ENCODE data around the gene GLCE.
"Not testable (repeated sequence)": the region's sequence is repeated elsewhere in the genome, so short reads cannot be mapped to it uniquely, and the experiment has no call there.

Gene GLCE

DNA sequence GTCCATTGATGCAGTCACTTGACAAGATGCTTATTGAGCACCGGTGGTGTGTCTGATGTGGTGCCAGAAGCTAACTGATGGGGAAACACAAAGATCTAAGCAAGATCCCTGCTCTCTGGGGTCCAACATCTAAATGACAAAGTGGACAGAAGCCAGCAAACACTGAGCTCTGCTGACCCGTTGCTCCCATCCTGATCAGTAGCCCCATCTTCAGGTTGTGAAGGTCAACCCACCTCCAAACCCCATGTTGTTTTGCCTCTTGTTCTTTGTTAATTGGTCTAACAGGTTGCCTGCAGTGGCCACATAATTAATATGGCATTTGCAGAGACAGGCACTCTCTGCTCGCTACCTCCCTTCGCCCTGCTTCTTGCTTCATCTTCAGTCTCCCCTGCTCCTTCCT, 21.5 kb upstream of the GLCE start:
- no peak for DNase-seq

- DNase-seq: no peak
These were observed 20.1 kb upstream of the GLCE start for GRCh38 chr15:69140306-69140705.

DNA sequence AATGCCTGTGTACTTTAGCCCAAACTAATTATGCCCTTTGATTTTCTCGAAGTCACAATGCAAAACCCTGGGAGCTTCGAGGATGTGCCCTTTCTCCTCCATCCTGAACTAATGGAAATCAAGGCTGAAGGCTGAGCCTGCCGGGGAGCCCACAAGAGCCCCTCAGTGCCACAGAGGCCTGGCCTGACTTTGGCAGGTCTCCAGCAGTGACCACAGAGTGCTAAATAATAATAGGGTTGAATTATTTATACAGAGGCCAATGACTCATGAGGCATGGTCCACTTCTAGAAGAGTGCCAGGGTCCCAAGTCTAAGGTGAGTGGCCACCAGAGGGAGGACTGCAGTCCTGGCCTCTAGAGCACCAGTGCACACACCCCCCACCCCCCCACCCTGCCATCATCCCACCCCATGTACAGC, 19.1 kb upstream of the GLCE start:
- DNase-seq: no peak

- DNase-seq: no peak
These were observed 18.6 kb upstream of the GLCE start for GRCh38 chr15:69141833-69142232.

DNA sequence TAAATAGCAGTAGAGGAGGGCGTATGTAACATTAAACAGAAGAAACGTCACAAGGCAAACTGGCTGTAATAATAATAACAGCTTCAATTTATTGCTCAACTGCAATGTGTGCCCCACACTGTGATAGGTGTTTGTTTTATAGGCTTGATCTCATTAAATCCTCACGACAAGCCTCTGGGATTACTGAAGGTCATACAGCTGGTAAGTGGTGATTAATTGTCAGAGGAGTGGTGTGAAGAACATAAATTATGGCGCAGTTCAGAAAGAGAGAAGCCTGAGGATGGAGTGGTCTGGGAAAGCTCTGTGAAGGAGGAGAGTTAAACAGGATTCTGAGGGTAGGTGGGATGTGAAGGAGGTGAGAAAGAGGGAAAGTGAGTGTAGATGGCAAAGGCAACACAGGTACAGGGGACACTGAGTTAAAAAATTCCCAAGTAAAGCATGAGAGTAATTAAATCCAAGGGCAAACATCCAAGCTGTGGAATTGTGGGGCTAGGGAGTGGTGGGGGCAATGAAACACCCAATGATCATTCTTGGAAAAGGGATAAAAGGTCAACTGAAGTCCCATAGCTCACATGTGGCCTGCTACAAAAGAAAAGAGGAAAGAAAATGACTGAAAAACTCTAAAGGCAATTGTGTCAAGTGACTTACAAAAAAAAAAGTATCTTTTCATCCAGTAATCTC, 16.5 kb upstream of the GLCE start:
- DNase-seq: no peak

- no peak for DNase-seq
These were observed 15.9 kb upstream of the GLCE start for GRCh38 chr15:69144530-69144929.

GRCh38 chr15:69145149-69145693, 15.2 kb upstream of the GLCE start:
- no peak for DNase-seq

GRCh38 chr15:69145694-69146492, 14.5 kb upstream of the GLCE start:
- DNase-seq: no peak

DNA sequence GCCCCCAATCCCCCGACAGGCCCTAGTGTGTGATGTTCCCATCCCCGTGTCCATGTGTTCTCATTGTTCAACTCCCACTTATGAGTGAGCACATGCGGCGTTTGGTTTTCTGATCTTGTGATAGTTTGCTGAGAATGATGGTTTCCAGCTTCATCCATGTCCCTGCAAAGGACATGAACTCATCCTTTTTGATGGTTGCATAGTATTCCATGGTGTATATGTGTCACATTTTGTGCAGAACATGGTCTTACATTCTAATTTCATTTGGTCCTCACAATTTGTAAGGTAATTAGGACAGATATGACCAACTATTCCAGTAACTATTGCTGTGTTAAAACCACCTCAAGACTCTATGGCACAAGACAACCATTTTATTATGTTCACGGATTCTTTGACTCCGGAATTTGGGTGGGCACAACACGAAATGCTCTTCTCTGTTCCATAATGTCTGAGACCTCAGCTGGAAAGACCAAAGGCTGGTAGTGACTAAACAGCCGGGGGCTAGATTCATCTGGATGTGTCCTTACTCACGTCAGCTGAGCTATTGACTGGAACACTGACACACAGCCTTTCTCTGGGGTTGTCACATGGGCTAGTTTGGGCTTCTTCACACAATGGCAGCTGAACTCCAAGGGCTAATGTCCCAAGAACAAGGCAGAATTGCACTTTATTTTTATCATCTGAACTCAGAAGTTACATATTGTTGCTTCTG, 13.6 kb upstream of the GLCE start:
- DNase-seq: no peak

- DNase-seq: no peak
These were observed 12.0 kb upstream of the GLCE start for GRCh38 chr15:69148465-69148864.

DNA sequence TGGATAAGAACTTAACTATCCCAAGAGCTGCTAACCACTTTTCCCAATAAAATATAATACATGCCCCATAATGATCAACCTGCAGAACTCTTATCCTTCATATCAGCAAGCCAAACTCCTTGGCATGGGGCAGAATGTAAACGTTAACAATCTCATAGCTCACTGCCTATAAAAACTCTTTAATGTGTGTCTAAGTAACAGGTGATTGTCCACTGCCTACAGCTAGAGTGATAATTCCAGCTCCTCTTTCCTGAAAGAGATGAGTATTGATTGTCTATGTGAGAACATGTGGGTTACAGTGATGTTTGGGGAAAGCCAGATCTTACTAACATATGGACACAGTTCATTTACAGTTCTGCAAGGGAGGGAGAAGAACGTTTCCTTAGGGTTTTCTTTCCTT, 11.3 kb upstream of the GLCE start:
- no peak for DNase-seq

DNA sequence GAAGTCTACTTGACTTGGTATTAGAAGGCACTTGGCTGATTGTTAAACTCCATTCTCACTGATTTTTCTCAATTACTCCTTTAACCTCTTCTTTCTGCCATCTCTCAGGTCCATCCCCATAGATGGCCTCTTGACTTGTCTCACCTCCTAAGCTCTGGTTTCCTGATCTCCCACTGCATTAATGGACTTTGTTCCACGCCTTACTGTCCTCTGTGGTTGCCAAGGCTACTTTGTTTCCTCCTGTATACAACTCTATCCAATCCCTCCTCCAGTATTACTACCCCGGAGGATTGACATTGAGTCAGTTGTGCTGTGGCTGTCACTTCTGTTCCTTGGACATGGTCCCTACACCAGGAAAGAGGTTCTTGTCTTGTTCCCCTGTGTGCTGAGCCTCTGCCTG, 10.6 kb upstream of the GLCE start:
- DNase-seq: no peak

GRCh38 chr15:69150336-69150735, 10.1 kb upstream of the GLCE start:
- DNase-seq: no peak

- no peak for DNase-seq
These were observed 9.6 kb upstream of the GLCE start for GRCh38 chr15:69150841-69151240.

DNA sequence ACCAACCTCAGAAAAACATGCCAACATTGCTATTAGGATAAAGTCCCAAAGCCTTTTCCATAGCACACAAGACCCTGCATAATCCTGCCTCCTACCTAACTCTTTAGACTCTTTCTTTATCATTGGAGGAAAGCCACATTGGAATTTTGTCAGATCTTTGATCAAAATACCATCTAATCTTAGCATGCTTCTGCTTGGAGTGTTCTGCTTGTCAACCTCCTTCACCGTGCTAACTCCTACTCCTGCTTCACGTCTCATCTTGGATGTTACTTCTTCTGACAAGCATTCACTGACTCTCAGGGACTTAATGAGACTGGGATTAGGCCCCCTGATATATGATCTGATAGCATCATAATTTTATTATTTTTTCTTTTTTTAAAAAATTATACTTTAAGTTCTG, 7.4 kb upstream of the GLCE start:
- no peak for DNase-seq

DNA sequence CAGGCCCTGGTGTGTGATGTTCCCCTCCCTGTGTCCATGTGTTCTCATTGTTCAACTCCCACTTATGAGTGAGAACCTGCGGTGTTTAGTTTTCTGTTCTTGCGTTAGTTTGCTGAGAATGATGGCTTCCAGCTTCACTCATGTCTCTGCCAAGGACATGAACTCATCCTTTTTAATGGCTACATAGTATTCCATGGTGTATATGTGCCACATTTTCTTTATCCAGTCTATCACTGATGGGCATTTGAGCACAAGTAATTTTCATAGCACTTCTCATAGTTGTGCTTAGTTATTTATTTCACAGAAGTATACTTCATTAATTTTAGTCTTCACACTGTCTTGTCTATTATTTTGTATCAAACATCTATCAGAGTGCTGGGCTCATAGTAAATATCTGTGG, 6.8 kb upstream of the GLCE start:
- DNase-seq: not testable (repeated sequence)

DNA sequence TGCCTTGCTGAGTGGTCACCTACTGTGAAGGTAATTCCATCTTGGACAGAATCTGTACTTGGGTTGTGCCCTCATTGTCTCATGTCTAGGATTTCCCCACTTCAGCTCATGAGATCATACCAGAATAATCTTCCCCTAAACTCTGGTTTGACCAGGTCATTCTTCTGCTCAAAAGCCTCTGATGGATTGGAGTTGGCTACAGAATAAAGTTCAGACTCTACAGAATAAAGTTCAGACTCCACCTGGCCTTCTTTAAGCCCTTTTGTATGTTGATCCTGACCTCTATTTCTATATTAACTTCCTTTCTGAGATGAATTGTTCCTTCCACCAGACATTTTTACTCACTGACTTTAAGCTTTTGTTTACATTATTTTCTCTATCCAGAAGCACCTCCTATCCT, 6.4 kb upstream of the GLCE start:
- no peak for DNase-seq

DNA sequence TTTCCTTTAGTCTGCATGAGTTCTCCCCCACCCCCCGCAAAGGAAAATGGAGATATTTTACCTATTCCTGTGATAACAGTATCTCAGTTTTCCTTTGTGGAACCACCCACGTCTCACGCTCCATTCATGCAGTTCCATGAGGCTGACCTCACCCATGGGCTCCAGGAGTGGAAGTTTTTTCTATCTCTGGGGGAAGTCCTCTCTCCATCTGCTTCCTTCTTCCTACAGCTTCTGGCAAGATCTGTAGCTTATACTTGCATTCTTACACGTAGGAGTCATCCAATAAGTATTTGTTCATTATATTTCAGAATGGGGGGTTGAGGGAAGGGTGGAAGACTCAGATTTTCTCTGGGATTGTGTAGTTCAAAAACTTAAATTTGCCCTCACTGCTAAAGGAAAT, 5.8 kb upstream of the GLCE start:
- DNase-seq: no peak

- no peak for DNase-seq
These were observed 3.6 kb upstream of the GLCE start for GRCh38 chr15:69156736-69157381.

- DNase-seq: no peak
These were observed 2.1 kb upstream of the GLCE start for GRCh38 chr15:69158201-69158842.

DNA sequence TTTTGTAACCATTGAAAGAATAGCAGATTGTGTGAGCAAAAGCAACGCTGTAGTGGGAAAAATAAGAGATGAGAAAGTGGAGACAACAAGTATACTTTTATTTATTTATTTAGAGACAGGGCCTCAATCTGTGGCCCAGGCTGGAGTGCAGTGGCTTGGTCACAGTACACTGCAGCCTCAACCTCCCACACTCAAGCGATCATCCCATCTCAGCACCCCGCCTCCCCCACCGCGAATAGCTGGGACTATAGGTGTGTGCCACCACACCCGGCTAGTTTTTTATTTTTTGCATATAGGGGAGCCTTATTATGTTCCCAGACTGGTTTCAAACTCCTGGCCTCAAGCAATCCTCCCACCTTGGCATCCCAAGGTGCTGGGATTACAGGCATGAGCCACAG, 1.6 kb upstream of the GLCE start:
- DNase-seq: no peak

GRCh38 chr15:69159805-69160140, 662 bp upstream of the GLCE start:
- no peak for DNase-seq

Data from NCI-H1092 treated with DMSO at 0.1 percent for 48 hours (cell line).